A172 (cell line): ENCODE results near the gene FAAP20. TPM values are rescaled to one million over a fixed set of nuclear protein-coding genes. Genes with fewer than 3 reads are reported as not detected.
"Not testable (repeated sequence)": the region's sequence is repeated elsewhere in the genome, so short reads cannot be mapped to it uniquely, and the experiment has no call there.

Source experiments
- DNase-seq: peaks from one replicate; pipeline ENCODE4 v3.0.0-alpha.2; 2015; ENCODE audit warnings: low spot score
- total RNA-seq: library from RNA; depleted of rRNA; stranded (reverse); fragments of >200 nt; shearing (Covaris generic); gene quantifications from 2 replicates; pipeline ENCODE4 v1.2.3, GENCODE V29; 2014; rRNA removed

Gene FAAP20
- total RNA-seq, 1 experiment from 2014 or later = 18.6 TPM

- DNase-seq = no peak
Observed at GRCh38 chr1:2158272-2158671, 36.3 kb downstream of the FAAP20 start.

GRCh38 chr1:2157856-2158255, 36.7 kb downstream of the FAAP20 start:
- DNase-seq = no peak

GRCh38 chr1:2156866-2157265, 37.7 kb downstream of the FAAP20 start:
- no peak for DNase-seq

- no peak for DNase-seq
Observed at GRCh38 chr1:2155788-2156187, 38.8 kb downstream of the FAAP20 start.

- no peak for DNase-seq
Observed at GRCh38 chr1:2155147-2155598, 39.4 kb downstream of the FAAP20 start.

GRCh38 chr1:2154022-2154421, 40.5 kb downstream of the FAAP20 start:
- no peak for DNase-seq

GRCh38 chr1:2152954-2153353, 41.6 kb downstream of the FAAP20 start:
- DNase-seq = no peak

- DNase-seq = no peak
Observed at GRCh38 chr1:2151911-2152310, 42.7 kb downstream of the FAAP20 start.

GRCh38 chr1:2151252-2151651, 43.3 kb downstream of the FAAP20 start:
- no peak for DNase-seq

- DNase-seq = no peak
Observed at GRCh38 chr1:2150801-2151200, 43.8 kb downstream of the FAAP20 start.

GRCh38 chr1:2148691-2149090, 45.9 kb downstream of the FAAP20 start:
- DNase-seq = no peak

- DNase-seq = not testable (repeated sequence)
Observed at GRCh38 chr1:2147869-2148268, 46.7 kb downstream of the FAAP20 start.

GRCh38 chr1:2146836-2147517, 47.6 kb downstream of the FAAP20 start:
- no peak for DNase-seq

GRCh38 chr1:2145946-2146835, 48.4 kb downstream of the FAAP20 start:
- DNase-seq = no peak

- DNase-seq = no peak
Observed at GRCh38 chr1:2144501-2145090, 50.0 kb downstream of the FAAP20 start.

GRCh38 chr1:2143814-2144500, 50.6 kb downstream of the FAAP20 start:
- no peak for DNase-seq

GRCh38 chr1:2141025-2141424, 53.5 kb downstream of the FAAP20 start:
- no peak for DNase-seq

Other genes starting within 250 kb of the FAAP20 start
- not detected in 2 replicates for gene CFAP74, start 191.0 kb downstream of the FAAP20 start, total RNA-seq
- 0.07 and 0.26 TPM in 2 replicates for gene GABRD, start 175.4 kb downstream of the FAAP20 start, total RNA-seq
- gene PRKCZ, start 144.4 kb downstream of the FAAP20 start, total RNA-seq = 1.6 and 2.1 TPM in 2 replicates
- 4.1 and 14.8 TPM in 2 replicates for gene SKI, start 33.5 kb upstream of the FAAP20 start, total RNA-seq
- 5.1 and 7.0 TPM in 2 replicates for gene MORN1, start 196.8 kb upstream of the FAAP20 start, total RNA-seq
- gene RER1, start 197.1 kb upstream of the FAAP20 start, total RNA-seq = 57.3 and 62.5 TPM in 2 replicates
- 17.0 and 24.0 TPM in 2 replicates for gene PEX10, start 217.8 kb upstream of the FAAP20 start, total RNA-seq